Activated T-cell treated with anti-CD3 and anti-CD28 coated beads for 48 hours (primary cell): ENCODE measurements around the gene PCSK4.
"Not testable (repeated sequence)": the region's sequence is repeated elsewhere in the genome, so short reads cannot be mapped to it uniquely, and the experiment has no call there.

ENCODE experiments used
- DNase-seq: peaks from one replicate; pipeline ENCODE4 v3.0.0-alpha.2; 2020; ENCODE audit warnings: low read depth

Gene PCSK4

GRCh38 chr19:1486720-1487575 is 3.2 kb downstream of the PCSK4 start:
- DNase-seq = no peak

- DNase-seq = no peak
These were observed 6.1 kb downstream of the PCSK4 start for GRCh38 chr19:1483979-1484428.

GRCh38 chr19:1483131-1483978 is 6.8 kb downstream of the PCSK4 start:
- DNase-seq = no peak

GRCh38 chr19:1482361-1483130 is 7.6 kb downstream of the PCSK4 start:
- DNase-seq = no peak

- DNase-seq = no peak
These were observed 8.2 kb downstream of the PCSK4 start for GRCh38 chr19:1481893-1482360.

- no peak for DNase-seq
These were observed 8.8 kb downstream of the PCSK4 start for GRCh38 chr19:1481224-1481892.

GRCh38 chr19:1478934-1479707 is 11.0 kb downstream of the PCSK4 start, which contains the start of gene C19orf25:
Gene C19orf25 (minus strand): TSS chr19:1479215. CDS start chr19:1478903, 312 bp downstream.
- peak; percentile 92 for DNase-seq

- DNase-seq = not testable (repeated sequence)
These were observed 13.1 kb downstream of the PCSK4 start for GRCh38 chr19:1477056-1477455.

- no peak for DNase-seq
These were observed 14.3 kb downstream of the PCSK4 start for GRCh38 chr19:1475751-1476437.

- DNase-seq = no peak
These were observed 15.3 kb downstream of the PCSK4 start for GRCh38 chr19:1474765-1475351.

- no peak for DNase-seq
These were observed 16.0 kb downstream of the PCSK4 start for GRCh38 chr19:1474011-1474764.

- no peak for DNase-seq
These were observed 16.9 kb downstream of the PCSK4 start for GRCh38 chr19:1473085-1473851.

GRCh38 chr19:1472231-1473084 is 17.7 kb downstream of the PCSK4 start:
- no peak for DNase-seq

- no peak for DNase-seq
These were observed 18.5 kb downstream of the PCSK4 start for GRCh38 chr19:1471515-1472160.

- DNase-seq = no peak
These were observed 19.1 kb downstream of the PCSK4 start for GRCh38 chr19:1471010-1471514.

- peak; percentile 63 for DNase-seq
These were observed 19.7 kb downstream of the PCSK4 start for GRCh38 chr19:1470305-1471009.
